ENCODE data around the gene ARHGEF12.
A peak's percentile ranks its signal among the peaks of the same experiment; 100 is the strongest.

The ARHGEF12 gene

DNA sequence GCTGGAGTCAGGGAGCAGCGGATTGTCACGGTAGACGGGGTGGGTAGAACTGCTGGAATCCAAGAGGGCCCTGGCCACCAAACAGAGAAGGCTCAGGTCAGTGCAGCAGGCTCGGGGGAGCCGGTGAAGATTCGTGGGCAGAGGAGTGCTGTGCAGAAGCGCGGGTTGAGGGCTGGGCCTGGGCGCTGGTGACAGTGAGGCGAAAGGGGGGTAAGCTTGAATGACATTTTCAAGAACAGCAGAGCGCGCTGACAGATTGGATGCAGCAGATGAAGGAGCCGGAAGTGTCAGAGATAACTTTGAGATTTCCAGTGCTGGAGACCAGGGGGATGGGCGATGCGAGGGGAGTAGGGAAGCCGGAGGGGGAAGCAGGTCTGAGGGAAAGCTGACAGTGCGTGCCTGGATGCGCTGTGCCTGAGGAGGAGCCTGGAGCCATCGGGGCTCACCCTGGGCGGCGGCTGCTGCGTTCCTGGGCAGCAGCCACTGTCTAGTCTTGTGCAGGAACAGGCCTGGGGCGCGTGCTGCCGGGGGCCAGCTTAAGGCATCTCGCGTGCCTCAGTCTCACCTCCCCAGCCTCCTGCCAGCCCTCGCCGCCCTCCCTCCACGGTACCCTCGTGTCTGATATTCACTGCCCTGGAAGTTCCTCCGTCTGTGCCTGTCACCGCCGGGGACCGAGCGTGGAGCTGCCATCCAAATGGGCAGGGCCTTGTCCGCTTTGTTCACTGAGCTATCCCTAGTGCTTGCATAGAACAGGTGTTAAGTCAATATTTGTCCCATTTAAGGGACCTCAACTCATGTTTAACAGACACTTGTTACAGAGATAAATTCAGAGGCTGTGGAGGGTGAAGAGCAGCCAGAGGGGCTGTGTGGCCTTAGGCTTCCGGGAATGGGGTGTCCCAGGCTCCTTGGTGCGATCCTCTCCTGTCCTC lies 180.5 kb downstream of the ARHGEF12 start:
- DNase-seq = peak in 3 of 56 donors; percentile 14 to 21 (median 21)

DNA sequence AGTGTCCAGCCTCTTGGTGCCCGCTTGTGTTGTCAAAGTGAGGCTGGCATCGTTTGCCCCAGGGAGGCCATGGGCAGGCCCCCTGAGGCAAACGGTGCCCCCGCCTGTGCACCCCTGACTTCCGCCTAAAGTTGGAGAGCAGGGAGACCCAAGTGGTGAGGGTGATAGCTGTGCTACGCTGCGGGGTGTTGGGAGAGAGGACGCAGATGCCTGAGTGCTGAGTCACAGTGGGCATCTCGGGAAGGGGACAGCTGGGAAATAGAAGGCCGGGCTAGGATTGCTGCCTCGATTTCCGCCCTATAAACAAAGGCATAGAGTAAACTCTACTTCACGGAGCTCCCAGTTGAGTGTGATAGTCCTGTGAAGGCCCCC lies 181.2 kb downstream of the ARHGEF12 start:
- no peak for DNase-seq

DNA sequence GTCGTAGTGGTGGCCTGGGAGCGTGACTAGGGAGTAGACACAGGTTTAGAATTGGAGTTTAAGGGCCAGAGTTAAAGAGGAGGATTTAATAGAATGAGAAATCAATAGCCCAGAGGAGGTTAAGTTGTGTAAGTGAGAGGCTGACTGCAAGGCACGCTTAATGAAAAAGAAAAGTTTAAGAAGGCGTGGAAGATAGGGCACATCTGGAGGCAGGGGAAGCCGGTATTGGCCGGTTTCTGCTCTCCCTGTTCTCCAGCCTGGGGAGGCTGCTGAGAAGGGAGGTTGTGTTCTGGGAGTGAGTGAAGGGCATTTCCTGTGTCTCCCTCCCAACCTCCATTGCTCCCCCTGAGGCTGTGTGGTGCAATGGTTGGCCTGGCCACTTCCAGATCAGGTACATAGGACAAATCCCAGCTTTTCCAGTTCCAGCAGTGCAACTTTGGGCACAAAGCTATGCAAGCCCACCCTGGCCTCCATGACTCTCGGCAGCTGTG lies 181.6 kb downstream of the ARHGEF12 start:
- no peak for DNase-seq

DNA sequence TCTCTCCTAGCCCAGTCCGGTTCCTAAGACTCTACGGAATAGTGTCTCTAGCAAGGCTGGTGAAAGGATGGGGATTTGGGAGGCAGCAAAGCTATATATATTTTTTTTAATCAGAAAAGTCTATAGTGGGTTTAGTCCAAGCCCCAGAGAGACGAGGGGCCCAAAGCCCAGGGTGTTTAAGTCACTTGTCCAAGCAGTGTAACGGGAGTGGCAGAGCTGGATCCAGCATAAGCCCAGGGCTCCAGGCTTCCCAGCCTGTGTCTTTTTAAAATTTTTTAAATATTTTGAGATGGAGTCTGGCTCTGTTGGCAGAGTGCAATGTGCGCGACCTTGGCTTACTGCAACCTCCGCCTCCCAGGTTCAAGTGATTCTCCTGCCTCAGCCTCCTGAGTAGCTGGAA lies 182.1 kb downstream of the ARHGEF12 start:
- DNase-seq = no peak

DNA sequence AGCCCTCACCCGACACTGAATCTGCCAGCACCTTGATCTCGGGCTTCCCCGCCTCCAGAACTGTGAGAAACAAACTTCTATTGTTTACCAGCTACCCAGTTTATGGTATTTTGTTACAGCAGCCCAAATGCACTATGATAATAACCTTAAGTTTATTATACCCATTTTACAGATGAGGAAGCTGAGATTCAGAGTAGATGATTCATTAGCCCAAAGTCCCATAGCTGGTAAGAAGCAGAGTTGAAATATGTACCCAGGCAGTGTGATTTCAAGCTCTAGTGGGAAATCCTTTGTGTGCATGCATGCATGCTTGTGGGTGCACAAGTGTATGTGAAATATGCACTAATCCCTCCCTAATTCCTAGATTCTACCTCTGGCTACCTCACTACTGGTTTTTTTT lies 183.3 kb downstream of the ARHGEF12 start:
- DNase-seq = no peak

DNA sequence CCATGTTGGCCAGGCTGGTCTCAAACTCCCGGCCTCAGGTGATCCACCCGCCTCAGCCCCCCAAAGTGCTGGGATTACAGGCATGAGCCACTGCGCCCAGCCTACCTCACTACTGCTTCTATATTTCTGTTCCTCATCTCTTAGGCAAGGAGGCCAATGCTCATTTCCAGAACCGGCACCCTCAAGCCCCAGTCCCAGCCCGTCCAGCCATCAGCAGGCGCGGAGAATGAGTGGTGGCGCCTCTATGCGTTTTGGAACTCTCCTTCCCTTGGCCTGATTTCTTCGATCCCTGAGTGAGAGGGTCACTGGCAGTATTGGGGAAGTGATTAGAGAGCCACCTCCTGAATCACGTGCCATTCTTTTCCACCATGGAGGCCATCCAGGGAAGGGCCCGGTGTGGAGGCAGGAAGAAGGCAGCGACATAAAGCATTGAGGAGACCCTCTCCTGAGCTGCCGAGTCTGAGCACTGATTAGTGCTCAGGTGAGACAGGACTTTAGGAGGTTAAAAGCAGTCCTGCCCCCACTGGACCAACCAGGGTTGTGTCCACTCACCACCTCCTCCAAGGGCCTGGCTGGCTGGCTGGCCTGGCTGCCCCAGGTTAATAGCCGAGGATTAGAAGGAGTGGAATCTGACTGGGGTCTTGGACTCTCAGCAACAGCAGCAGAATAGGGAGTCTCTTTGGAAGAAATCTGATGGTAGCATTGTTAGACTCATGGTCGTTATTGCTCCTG lies 184.0 kb downstream of the ARHGEF12 start:
- DNase-seq = no peak

DNA sequence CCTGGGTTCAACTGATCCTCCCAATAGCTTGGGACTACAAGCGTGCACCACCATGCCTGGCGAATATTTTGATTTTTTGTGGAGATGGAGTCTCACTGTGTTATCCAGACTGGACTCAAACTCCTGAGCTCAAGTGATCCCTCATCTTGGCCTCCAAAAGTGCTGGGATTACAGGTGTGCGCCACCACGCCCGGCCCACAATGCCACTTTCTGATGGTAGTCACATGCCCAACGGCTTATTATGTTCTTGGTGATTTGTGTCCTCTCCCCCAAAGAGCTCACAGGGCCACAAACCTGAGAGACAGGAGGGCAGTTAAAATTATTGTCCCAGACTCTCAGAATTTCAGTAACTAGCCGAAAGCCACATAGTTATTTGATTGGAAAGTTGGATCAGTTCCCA lies 185.0 kb downstream of the ARHGEF12 start:
- DNase-seq = no peak

DNA sequence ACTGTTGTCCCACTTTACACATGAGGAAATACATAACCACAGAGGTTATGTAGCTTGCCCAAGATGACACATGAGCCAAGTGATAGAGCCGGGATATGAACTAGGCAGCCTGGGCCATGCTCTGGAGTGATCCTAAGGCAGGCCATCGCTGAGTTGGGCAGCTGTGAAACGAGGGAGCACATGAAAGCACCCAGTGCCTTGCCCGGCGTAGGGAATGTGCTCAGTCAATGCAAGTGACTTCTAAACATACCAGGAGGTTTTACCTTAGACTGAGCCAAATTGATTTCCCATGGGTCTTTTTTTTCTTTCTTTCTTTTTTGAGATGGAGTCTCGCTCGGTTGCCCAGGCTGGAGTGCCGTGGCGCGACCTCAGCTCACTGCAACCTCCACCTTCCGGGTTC lies 185.8 kb downstream of the ARHGEF12 start:
- DNase-seq = no peak

DNA sequence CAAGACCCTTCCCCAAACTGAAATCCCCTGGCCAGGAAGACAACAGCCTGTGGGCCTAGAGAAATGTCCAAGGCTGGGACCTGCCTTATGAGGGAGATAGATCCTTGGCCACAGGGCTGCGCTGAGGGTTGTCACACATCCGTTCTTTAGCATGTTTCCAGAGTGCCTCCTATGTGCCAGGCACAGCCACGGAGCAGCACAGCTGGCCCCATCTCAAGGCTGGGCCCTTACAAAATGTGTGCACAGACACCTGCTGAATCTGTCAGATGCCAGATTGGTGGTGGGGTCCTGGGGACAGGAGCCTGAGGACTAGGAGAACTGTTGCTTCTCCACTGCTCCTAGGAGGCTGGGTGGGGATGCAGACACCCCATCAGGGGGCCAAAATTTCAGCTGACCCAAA lies 186.5 kb downstream of the ARHGEF12 start:
- DNase-seq = no peak

DNA sequence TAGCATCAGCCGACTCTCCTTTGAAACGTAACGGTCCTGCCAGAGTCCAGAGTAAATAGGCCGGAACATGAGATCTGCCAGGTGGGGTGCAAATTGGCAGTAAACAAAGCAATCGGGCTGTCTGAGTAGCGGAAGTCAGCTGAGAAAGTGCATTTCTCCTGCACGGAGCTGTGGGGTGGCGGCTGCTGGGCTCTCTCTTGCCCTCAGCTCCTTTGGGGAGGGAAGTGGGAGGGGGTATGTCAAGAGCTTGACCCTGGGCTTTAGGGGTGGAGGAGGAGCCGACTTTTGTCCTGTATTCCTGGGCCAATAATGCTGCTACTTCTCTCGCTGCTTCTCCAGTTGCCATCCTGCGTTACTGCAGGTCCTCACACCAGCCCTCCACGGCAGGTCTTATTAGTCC lies 187.0 kb downstream of the ARHGEF12 start:
- no peak for DNase-seq

DNA sequence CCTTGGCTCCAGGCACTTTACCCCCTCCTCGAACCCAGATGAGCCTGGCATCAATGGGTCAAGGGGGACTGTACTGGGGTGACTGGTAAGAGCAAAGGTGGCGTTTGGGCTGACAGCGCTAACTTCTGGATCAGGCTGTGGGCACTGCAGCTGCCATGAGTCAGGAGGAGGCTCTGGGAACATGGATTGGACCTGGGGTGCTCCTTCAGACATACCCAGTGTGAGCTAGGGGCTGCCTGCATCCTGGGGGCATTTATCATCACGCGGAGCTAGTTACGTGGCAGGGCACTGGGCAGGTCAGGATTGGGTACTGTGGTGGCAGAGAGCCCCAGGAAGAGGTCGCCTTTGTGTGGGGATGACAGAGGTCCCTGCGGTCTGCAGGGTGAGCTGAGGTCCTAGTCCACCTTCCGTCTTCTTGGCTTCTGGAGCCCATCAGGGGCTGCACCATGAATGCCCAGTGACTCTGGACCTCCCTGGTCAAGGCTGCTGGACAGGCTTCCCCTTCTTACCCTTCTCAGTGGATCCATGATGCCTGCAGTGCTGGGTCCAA lies 188.4 kb downstream of the ARHGEF12 start:
- no peak for DNase-seq

DNA sequence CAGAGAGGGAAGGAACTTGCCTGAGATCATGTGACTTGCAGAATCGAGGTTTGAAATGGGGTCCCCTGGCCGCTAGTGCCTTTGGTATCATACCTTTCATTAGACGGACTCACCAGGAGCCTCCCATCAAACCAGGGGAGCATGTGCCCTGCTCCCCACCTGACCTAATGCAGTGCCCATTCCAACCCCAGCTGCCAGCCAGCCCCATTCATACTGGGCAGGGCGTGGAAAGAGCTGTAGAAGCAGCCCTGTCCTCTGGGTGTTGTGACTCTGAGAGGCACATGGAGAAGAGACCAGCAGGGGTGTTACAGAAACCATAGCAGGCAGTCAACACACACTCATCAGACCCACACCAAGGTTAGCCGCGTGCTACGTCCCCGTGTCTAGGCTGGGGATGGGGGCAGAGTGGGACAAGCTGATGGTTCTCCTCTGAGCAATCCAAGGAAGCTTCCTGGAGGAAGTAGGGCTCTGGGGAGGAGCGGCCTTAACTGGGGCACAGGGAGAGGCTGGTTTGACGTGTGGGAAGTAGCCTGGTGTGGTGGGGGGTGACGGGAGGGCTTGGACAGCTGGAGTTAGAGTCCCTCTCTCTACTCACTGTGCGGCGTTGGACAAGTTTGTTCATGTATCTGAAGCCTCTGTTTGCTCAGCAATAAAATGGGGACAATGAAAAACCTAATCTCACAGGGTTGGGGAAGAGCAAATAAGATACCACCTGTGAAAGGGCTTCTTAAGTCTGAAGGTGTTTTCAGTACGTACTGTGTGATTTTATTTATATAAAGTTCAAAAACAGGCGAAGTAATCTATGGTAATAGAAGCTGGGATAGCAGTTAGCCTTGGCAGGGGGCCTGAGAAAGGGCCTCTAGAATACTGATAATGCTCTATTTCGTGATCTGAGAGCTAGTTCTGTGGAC lies 189.3 kb downstream of the ARHGEF12 start:
- DNase-seq = no peak

DNA sequence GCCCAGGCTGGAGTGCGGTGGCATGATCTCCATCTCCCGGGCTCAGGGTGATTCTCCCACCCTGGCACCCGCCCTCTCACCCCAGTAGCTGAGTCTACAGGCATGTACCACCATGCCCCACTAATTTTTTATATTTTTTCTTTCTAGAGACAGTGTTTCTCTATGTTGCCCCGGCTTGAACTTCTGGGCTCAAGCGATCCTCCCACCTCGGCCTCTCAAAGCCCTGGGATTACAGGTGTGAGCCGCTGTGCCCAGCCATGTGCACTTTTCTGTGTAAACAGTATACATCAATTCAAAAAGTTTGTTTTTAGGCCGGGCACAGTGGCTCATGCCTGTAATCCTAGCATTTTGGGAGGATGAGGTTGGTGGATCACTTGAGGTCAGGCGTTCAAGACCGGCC lies 190.0 kb downstream of the ARHGEF12 start:
- DNase-seq = no peak

DNA sequence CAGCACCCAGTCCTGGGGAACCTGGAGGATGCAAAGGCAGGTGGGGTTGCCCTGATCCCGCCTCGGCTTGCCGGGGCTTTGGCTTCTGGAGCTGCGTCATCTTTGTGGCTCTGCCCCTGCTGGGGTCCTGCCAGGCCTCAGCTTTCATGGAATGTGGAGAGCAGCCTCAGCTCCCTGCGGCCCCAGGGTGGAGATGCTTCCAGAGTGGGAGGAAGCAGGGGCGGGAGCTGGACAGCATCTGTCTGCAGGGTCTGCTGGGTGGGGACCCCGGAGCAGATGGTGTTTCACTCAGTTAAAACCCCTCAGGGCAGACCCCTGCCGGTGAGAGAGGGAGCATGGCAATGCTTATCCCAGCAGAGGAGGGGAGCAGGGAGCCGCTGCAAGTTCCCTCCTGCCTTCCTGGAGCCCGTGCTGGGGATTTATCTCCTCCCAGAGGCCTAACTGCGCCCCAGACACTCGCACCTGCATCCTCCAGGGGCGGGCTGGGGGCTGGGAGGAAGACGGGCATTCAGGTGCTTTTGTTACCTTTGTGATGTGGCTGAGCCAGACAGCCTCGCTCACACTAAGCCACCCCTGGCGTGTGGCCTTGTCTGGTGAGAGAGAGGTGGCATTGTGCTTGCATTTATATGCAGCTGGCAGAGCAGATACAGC lies 191.0 kb downstream of the ARHGEF12 start:
- no peak for DNase-seq

DNA sequence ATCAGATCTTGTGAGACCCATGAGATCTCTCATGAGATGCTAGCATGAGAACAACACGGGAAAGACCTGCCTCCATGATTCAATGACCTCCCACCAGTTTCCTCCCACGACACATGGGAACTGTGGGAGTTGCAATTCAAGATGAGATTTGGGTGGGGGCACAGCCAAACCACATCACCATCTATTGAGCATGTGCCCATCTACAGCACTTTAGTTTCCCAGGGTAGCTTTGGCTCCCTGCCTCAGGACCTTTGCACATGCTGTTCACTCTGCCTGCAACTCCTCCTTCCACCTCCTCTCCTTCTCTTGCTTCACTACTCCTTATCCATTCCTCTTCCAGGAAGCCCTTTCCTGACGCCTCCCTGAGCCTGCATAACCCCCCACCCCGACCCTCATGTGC lies 192.5 kb downstream of the ARHGEF12 start:
- no peak for DNase-seq

DNA sequence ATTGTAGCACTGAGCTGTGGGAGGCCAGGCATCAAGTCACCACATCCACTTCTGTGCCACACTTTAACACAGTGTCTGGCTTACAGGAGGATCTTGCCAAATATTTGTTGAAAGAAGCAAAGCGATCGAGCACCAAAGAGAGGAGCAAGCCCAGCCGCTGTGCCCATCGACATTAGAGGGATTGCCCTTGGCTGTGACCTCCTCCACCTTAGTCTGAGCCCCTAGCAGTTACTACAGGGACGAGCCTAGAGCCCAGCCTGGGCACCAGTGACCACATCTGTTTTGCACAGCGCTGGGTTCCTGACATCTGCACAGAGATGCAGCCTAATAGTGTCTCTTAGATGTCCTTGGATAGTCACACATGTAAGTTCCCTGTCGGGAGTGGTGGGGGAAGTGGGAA lies 193.0 kb downstream of the ARHGEF12 start:
- no peak for DNase-seq

DNA sequence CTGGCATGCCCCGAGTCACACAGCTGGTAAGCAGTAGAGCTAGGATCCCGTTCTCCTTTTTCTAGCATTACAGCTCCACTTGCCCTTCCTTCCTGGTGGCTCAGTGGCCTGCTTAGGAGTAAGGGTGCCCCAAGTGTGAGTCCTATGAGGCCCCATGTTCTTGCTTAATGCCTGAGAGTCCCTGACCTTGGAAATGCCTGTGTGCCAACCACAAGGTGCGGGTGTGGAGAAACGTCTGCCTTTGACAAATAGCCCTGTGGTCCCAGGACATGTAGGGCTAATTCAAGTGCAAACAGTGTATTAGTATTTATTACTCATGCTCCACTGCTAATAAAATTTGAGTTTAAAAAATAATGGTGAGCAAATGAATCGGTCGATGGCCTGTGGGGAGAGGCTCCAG lies 193.7 kb downstream of the ARHGEF12 start:
- no peak for DNase-seq

DNA sequence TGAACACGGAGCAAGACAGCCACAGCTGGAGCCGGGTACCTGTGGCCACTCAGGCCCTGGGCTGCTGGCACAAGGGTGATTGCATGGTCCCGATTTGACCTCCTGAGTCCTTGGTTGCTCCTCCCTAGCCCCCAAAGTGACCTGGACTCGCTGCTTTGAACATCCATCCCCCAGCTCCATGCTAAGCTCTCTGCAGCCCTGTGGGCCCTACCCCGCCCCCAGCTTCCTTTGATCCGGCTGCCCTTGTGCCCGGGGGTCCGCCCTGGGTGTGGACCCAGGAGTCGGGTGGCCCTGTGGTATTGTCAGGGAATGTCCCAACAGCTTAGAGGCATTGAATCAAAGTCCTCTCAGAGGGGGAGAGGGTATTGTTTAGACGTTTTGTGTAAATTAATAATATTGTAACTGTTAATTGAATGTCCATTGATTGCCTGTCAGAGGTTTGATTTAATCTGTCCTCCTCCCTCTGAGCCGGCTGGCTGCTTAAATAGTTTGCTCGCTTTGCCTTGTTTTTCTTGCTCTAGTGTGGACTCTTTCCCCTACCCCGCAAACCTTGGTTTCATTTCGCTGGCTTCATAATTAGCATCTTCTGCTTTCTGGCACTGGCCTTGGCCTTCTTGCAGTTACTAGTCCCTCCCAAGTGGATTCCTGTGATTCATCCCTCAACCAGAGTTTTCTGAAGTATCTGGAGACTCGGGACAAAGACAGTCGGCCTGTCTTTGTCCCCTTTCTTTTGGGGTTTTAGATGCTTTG lies 196.0 kb downstream of the ARHGEF12 start:
- DNase-seq = no peak

DNA sequence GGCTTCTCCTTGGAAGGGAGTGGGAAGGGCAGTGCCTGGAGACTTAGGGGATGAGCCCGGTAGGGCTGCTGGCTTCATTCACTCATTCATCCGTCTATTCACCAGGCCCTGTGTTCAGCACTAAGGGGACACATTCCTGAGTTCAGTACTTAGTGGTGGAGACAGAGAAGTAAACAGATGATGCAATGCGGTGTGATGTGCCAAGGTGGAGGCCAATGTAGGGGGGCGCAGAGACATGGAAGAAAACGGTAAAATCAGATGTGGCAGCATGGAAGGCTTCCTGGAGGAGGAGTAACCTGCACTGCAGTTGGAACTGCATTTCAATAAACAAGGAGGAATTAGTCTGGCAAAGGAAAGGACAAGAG lies 196.6 kb downstream of the ARHGEF12 start:
- no peak for DNase-seq

Data from amygdala (tissue), 56 donors.